HG03575 (cell line): ENCODE measurements around the gene PIEZO1.

Experiments
- ATAC-seq: cut with Tn5 transposase; IDR thresholded peaks from one replicate; pipeline ENCODE4 v1.9.1; 2021; ENCODE audit not compliant: unreplicated experiment, insufficient number of reproducible peaks, low FRiP score; ENCODE audit errors: extremely low read depth

Gene PIEZO1

GRCh38 chr16:88715312-88716190, 69.5 kb downstream of the PIEZO1 start:
- no peak for ATAC-seq

DNA sequence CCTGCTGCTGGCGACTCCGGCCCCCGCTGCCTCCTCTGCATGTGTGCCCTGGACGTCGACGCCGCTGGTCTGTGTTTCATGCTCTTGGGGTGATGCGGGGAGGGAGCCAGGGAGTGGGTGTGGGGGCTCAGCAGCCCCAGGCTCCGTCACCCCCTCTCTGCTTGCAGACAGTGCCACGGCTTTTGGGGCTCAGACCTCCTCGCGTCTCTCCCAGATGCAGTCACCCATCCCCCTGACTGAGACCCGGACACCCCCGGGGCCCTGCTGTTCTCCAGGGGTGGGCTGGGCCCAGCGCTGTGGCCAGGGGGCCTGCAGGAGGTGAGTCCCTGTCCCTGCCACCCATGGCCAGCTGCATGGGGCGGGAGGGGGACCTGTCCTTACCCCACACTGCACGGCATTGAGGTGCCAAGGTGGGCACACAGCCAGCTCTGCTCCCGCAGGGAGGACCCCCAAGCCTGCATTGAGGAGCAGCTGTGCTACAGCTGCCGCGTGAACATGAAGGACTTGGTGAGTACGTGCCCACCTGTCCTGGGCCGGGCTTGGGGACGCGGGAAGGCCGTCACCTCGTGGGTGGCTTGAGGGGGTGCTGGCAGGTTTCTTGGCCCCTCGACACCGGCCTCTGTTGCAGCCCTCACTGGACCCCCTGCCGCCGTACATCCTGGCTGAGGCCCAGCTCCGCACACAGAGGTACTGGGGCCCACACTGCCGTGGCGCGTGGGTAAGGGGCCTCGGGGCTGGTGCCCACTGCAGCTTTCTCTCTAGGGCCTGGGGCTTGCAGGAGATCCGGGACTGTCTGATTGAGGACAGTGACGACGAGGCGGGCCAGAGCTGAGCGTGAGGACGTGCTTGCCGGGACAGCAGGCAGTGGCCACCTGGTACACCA, 70.4 kb downstream of the PIEZO1 start:
- ATAC-seq, result no peak

DNA sequence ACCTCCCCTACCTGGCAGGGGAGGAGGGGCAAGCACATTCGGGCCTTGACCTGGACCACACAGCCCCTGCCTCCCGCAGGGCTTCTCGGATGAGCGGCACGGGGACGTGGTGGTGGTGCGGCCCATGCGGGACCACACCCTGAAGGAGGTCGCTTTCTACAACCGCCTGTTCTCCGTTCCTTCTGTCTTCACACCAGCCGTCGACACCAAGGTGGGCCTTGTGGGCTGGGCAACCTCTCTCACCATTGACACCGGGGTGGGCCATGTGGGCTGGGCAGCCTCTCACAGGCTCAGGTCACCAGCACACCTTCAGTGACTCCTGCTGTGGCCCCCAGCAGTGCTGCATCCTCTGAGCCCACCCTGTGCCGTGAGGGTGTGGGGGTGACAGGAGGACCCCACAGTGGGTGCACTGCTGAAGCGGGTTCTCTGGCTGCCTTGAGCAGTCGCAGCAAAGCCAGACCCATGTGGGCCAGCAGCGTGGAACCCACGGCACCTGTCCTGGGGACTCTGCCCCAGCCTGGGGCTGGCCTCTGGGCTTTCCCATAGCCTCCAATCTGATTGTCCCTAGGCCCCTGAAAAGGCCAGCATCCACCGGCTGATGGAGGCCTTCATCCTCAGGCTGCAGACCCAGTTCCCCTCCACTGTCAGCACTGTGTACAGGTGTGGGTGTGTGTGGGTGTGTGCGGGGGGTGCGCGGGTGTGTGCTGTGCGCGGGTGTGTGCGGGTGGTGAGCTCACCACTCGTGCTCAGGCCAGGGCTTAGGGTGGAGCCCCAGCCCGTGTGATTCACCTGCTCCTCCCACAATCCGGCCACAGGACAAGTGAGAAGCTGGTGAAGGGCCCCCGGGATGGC, 71.2 kb downstream of the PIEZO1 start:
- ATAC-seq, result no peak

- no peak for ATAC-seq
Observed at GRCh38 chr16:88713054-88713453, 72.0 kb downstream of the PIEZO1 start.

DNA sequence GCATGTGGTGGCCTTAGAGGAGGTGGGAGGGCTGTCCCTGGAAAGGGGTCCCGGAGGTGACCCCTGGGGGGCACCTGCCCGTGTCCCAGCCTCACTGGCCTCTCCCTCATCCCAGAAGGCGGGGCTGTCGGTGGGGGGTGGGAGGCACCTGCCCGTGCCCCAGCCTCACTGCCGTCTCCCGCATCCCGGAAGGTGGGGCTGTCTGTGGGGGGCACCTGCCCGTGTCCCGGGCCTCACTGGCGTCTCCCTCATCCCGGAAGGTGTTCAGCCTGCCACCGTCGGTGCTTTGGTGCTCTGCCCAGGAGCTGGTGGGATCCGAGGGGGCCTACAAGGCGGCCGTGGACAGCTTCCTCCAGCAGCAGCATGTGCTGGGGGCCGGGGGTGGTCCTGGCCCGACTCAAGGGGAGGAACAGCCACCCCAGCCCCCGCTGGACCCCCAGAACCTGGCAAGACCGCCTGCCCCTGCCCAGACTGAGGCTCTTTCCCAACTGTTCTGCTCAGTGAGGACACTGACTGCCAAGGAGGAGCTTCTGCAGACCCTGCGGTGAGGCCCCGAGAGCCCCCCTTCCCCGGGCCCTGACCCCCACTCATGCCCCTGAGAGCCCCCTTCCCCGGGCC, 72.5 kb downstream of the PIEZO1 start:
- no peak for ATAC-seq

DNA sequence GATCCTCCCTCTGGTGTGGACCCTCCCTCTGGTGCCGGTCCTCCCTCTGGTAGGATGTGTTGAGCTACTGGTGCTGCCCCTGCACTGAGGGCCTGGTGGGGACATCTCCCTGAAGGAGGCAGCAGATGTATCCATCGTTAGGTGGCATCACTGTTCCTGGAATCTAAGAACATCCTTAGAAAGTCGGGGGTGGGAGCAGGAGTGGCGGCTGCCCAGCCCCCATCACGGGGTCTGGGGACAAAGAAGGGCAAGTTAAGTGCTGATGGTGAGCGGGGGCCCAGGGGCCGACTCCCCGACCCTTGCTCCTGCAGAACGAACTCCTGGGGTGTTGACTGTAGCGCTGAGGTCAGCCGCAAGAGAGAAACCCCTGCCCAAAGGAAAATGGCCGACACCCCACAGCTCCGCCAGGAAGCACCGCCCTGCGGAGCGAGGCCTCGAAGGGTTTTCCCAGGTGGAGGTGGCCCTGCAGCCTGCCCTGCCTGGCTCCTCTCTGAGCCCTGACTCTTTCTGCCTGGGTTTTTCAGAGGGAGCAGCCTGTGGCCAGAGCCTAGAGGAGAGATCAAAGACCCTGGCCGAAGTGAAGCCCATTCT, 73.2 kb downstream of the PIEZO1 start:
- ATAC-seq, result no peak

- ATAC-seq, result no peak
Observed at GRCh38 chr16:88710556-88710955, 74.5 kb downstream of the PIEZO1 start.

GRCh38 chr16:88706965-88707826, 77.8 kb downstream of the PIEZO1 start:
- ATAC-seq, result no peak

DNA sequence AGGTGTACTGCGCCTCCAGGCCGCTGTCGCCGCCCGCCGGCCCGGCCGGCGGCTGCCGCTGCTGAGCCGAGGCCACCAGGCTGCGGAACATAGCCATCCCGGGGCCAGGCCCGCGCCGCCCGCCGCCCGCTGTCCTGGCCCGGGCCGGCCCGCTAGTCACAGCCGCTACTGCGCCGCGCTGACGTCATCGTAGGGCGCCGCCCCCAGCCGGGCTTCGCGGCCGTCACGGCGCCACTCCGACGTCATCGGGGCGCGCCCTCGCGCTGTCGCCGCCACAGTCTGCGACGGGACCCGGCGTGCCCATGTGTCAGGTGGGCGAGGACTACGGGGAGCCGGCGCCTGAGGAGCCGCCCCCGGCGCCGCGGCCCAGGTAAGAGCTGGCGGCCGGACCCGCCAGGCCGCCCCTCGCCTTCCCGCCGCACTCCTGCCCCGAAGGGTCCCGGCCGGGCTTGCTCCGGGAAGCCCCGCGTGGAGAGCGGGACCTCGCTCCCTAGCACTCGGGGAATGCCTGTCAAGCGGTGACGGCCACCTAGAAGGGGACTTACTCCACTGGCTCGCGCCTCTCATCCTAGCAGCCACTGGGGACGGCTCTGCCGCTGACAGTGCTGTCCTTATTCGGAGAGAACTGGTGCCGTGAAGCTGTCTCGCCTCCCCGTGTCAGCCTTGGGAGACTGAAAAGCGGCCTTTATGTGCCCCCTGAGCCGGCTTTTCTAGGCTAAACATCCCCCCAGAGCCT, 78.6 kb downstream of the PIEZO1 start, which contains the start of the genes CTU2 and RNF166:
Gene CTU2 (plus strand): TSS at position 275 of the 736 bp plus-strand sequence. CDS start 28 bp downstream, at position 303.
Gene RNF166 (minus strand): TSS at position 180 of the 736 bp plus-strand sequence. CDS start 83 bp downstream, at position 97.
- no peak for ATAC-seq

GRCh38 chr16:88705801-88706228, 79.2 kb downstream of the PIEZO1 start:
- no peak for ATAC-seq

DNA sequence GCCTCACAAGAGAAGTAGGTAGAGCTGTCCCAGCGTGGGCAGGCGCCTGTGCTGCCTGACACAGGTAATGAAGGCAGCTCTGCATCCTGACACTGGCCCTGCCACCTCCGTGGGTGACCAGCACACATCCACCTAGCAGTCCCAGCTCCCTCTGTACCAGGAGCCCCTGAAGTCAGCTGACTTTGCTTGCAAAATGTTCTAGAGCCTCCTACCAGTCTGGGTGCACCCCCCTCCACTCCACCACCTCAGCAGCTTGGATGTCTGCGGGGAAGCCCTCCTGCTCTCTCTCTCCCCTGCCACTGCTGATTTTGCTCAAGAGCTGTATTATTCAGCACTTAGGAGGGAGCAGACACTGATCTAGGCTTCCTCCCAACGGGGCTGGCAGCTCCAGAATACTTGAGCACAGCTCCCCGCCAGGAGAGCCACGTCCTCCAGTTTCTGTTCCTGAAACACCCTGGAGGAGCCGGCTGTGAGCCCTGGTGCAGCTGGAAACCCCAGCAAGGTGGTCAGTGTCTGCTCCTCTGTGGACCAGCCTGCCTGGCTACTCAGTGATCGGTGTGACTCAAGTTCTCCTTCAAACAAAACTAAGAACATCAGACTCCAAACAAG, 79.8 kb downstream of the PIEZO1 start:
- no peak for ATAC-seq

DNA sequence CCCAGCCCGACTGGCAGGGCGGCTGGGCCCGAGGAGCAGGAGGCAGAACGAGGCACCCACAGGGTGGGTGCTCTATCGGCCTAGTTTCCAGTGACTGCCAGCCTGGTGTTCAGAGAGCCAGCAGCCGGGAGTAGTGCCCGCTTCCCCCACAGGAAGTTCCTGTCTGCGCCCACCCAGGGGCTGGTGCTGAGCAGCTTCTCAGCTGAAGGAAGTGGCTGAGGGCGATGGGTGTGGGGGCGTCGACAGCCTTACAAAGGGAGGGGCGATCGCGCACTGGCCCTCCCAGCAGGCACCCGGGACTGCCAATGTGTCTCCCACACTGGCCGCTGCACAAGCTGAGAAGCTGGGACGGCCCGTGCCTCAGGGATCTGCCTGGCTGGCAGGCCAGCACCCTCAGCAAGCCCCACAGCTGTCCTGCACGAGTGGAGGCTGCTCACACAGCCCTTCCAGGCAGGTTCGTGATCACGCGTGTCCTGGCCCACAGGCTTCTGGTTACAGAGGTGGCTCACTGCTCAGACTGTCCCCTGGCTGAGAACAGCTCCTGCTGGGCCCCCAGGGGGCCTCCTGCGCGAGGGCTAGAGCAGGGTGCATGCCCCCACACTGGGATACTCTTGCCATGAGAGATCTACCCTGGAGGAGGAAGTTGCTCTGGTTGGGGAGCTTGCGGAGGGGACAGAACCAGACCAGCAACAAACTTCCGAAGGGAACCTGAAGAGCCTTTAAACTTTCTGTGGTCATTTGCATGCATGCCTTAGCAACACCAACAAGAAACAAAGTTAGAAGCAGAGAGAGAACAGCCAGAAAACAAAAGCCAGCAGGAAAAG, 81.3 kb downstream of the PIEZO1 start:
- no peak for ATAC-seq

- ATAC-seq, result no peak
Observed at GRCh38 chr16:88702371-88703210, 82.4 kb downstream of the PIEZO1 start.

GRCh38 chr16:88701581-88702370, 83.2 kb downstream of the PIEZO1 start:
- no peak for ATAC-seq
